MM.1S (cell line): ENCODE measurements around the gene PPP2R2D.

Experiments
- EZH2 ChIP-seq: fragments of 300-600 bp; sonication (generic); optimal IDR thresholded peaks from 2 replicates; pipeline ENCODE3; 2017; ENCODE audit warnings: low read depth, mild to moderate bottlenecking, antibody characterized with exemption, low read length, mixed read lengths
- TF ChIP-seq, protein P1 (sequence below): fragments of 300-600 bp; sonication (generic); IDR thresholded peaks from 2 replicates; pipeline ENCODE4 v1.5.1; 2016; ENCODE audit warnings: antibody characterized with exemption, low read length, mixed read lengths

DNA sequence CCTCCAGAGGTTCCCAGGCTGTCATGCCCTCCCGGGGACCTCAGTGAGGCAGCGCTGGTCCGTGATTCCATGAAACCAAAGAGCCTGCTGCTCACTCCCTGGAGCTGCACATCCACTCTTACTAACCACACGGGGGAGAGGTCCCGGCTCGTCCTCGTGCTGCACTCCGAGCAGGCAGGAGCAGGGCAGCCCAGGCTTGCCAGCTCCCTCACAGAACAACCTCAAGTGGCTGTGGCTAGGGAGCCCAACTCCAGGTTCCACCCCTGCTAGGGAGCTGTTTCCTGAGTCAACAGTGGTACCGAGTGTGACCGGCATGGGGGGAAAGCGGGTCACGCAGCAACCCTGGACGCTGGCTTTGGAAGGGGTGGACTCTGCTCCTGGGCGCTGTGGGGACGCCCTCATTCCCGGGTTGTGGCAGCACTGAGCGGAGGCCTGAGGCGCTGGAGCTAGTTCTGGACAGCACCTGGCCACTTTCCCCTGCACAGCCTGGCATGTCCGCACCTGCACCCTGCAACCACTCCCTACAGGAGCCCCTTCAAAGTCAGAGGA is 27.9 kb upstream of the PPP2R2D start:
- TF ChIP-seq EZH2, result no peak
- TF ChIP-seq, protein P1, sequence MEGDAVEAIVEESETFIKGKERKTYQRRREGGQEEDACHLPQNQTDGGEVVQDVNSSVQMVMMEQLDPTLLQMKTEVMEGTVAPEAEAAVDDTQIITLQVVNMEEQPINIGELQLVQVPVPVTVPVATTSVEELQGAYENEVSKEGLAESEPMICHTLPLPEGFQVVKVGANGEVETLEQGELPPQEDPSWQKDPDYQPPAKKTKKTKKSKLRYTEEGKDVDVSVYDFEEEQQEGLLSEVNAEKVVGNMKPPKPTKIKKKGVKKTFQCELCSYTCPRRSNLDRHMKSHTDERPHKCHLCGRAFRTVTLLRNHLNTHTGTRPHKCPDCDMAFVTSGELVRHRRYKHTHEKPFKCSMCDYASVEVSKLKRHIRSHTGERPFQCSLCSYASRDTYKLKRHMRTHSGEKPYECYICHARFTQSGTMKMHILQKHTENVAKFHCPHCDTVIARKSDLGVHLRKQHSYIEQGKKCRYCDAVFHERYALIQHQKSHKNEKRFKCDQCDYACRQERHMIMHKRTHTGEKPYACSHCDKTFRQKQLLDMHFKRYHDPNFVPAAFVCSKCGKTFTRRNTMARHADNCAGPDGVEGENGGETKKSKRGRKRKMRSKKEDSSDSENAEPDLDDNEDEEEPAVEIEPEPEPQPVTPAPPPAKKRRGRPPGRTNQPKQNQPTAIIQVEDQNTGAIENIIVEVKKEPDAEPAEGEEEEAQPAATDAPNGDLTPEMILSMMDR, result no peak
